GM19043 (cell line): Measurements from ENCODE around the gene POLD3.
A peak's percentile ranks its signal among the peaks of the same experiment; 100 is the strongest.

Experiments
- ATAC-seq: cut with Tn5 transposase; IDR thresholded peaks from one replicate; pipeline ENCODE4 v1.9.1; 2021; ENCODE audit warnings: low read depth; ENCODE audit not compliant: unreplicated experiment

POLD3 gene, protein sequence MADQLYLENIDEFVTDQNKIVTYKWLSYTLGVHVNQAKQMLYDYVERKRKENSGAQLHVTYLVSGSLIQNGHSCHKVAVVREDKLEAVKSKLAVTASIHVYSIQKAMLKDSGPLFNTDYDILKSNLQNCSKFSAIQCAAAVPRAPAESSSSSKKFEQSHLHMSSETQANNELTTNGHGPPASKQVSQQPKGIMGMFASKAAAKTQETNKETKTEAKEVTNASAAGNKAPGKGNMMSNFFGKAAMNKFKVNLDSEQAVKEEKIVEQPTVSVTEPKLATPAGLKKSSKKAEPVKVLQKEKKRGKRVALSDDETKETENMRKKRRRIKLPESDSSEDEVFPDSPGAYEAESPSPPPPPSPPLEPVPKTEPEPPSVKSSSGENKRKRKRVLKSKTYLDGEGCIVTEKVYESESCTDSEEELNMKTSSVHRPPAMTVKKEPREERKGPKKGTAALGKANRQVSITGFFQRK

DNA sequence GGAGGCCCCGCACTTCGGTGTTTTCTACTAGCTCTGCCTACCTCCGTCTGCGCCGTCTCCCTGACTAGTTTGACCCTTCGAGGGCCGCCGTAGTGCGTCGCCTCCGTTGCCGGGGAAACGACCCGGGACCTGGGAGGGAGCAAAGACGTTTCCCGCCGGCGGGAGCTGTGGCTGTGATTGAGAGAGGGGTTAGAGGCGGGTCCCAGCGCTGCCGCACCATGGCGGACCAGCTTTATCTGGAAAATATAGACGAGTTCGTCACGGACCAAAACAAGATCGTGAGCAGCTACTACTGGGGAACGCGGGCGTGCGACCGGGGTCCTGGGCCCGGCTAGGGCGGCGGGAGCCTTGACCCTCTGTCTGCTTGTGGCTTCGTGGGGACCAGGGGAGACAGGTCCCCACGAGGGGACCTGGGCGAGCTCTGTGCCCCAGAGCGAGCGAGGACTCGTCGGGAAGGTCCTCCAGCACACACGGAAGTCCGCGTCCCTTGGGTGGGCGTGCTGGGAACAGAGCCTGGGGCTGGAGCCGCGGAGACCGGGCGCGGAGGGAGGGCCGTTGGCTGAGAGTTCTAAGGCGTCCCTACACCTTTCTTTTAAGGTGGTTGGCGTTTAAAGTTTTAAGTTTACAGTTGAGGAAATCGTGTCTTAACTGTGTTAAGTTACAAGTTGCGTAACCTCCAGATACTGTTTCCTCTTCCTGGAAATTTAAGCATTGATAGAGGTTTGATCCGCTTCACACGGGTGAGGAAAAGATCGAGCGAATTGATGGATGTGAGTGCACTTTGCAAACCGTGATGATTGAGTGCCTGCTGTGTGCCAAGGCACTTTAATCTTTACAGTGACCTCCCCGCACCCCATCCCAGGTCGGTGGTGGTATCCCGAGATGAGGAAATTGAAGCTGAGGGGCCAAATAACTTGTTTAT is at the start of gene POLD3:
Gene POLD3 (plus strand): TSS at position 142 of the 922 bp plus-strand sequence. CDS start 77 bp downstream, at position 219.
- peak; percentile 90 for ATAC-seq

DNA sequence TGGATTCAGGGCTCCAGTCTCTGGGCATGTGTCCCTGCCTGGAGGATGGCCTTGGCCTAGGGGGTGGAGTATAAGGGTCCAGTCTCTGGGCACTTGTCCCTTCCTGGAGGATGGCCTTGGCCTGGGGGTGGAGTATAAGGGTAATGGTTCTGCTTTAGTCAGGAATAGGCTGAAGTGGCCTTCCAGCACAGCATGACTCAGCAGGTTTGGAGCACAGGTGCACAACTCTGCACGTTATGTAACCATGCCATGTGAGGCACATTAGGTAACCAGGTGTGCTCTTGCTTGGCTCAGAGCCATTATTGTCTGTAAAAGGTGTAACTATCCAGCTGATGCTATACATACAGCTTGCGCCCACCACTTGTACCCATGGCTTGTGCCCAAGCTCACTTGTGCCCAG is 48.4 kb upstream of the POLD3 start:
- no peak for ATAC-seq

DNA sequence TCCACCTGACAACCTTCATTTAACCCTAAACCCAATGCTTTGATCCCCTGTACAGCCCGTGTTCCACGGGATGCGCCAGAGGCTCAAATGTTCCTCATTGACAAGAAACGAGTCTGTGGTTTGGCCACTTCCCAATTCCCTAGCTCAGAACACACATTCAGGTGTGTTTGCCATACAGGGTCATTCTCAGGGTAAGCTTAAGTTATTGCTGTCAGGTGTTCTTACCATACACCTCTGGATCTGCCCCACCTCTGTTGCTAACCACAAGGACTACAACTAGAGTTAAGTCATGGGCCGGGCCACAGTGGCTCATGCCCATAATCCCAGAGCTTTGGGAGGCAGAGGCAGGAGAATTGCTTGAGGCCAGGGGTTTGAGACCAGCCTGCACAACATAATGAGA is 45.6 kb upstream of the POLD3 start:
- ATAC-seq = no peak

DNA sequence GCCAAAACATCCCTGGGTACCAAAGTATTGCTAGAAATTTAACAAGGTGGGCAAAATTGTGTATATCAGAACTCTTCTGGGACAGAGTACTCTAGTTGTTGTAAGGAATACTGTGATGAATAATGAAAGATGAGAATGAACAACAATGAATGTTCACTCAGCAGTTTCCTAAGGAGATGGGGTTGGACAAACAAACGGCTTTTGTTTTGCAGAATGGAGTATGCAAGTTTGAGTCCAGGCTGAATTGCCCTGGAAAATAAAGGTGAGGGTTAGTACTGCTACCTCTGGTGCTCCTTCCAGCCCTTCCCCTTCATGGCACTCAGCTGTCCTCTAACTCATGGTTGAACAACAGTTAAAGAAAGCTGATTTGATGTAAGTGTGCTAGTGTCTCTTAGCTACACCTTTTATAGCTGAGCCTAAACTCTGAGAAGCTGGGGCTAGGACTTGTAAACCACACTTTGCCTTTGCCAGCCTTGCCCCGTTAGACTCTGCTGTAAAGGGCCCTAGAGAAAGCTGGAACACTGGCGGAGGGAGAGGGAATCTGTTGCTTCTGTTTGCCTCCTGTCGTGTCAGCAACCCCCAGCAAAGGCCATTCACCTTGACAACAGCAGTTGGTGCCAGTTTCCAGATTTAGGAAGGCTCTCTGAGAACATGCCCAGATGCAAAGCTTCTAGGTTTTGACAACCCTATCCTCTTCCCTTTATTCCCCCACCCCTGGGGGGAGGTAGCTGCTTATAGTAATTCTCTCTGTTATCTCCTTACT is 41.2 kb upstream of the POLD3 start:
- ATAC-seq = no peak

DNA sequence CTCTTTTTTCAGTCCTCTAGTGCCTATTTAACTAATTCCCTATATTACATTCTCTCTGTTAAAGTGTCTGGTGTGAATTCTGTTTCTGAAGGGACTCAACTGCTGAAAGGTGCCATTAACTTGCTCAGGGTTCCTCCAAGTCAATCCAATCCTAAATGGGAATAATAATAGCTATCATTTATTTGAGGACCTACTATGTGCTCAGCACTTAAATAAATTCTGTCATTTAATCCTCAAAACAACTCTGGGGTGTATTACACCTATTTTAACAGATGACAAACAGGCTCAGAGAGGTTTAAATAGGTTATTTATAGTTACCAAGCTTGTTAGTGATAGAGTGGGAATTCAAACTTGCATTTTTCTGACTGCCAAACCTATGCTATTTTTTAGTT is 40.6 kb upstream of the POLD3 start:
- ATAC-seq = no peak

DNA sequence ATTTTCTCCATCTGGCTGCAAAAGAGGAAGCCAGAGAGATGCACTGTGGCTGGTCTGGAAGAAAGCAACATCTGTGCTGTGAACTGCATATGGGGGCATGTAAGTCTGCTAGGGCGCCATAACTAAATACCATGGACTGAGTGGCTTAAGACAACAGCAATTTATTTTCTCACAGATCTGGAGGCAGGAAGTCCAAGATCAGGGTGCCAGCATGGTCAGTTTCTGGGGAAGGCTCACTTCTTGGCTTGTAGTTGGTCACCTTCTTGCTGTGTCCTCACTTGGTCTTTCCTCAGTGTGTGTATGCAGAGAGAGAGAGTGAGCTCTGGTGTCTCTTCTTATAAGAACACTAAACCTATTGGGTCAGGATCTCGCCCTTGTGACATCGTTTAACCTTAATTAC is 34.9 kb upstream of the POLD3 start:
- ATAC-seq = no peak

DNA sequence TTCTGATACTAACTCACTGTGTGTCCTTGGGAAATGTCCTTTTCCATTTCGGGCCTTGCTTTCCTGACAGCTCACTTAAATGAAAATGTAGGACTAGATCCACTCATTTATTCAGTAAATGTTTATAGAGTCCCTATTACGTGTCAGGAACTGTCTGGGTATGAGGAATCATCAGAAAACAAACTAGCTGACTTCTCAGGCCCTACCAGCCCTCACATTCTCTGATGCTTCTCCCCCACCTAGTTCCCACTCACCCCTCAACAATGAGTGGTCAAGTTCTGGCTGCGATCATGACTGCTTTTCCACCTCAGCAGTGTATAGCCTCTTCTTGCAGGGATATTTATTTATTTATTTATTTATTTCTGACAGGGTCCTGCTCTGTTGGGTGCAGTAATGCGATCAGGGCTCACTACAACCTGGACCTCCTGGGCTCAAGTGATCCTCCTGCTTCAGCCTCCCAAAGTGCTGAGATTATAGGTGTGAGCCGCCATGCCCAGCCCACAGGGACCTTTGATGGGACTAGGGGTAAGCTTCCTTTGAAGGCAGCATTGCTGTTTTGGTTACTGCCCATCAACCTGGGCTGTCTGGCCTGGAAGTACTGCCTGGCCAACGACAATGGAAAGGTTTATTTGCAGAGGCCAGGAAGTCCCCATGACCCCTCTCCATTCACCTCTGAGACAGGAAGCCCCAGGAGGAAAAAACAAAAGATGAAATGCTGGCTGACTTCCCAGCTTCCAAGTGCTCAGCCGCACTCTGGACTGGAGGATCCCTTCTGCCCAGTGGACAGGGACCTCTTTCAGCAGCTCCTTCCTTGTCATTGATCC is 33.1 kb upstream of the POLD3 start:
- no peak for ATAC-seq

DNA sequence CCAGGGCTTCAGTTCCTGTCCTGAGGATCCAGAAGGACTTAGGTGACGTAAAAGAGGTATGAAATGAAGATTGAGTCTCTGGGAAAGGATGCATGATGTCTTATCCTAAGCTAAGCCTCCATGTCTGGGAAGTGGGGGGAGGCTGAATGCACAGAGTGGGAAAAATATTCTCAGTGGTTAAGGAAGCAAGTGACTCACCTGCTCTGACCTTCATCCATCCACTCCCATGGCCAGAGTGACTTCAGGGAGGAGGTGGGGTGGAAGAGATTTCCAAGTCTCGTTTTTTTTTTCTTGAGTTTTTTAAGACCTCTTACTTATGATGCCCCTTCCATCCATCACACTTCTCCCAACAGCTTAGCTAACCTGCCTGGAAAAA is 32.5 kb upstream of the POLD3 start:
- ATAC-seq = no peak

DNA sequence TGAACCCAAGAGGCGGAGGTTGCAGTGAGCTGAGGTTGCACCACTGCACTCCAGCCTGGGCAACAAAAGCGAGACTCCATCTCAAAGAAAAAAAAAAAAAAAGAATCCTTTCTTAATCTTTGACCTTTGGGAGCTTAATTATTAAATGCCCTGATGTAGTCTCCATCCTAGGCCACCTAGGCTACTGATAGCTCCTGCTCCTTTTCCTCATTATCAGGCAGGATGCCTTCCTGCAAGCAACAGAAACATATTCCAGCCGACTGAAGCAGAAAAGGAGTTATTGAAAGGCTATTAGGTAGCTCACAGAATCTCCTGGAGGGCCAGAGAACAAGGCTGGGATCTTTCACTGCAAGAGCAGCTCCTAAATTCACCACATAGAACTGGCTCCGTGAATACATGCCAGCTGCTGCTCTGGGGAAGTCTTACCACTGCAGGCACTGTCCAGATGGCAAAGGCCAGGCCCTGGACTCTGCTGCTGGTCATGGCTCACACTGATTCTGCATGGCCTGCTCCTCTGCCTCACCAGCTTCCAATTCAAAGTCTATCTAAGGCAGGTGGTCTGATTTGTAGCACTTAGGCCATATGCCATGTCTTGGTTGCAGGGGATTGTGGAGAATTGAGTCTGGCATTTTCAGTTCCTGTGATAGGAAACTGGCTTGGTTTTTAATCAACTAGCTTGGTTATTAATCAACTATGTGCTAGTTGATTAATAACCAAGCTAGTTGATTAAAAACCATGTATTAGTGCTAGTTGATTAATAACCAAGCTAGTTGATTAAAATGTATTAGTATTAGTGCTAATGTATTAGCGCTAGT is 26.0 kb upstream of the POLD3 start:
- no peak for ATAC-seq

DNA sequence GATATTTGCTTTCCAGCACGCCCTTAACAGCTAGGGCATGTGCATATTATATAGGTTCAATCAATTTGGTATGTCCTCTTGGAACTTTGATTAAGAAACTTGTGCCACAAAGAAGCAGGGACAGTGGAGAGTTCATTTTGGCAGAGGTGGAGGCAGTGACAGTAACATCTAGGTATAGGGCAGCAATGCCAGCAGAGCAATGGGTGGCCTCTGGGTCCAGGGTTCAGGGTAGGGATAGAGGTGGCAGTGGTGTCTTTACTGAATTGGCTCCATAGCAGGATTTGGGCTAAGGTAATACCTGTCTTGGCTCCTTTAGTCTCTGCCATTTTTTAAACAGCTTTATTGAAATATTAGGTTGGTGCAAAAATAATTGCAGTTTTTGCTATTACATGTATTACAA is 24.4 kb upstream of the POLD3 start:
- no peak for ATAC-seq

DNA sequence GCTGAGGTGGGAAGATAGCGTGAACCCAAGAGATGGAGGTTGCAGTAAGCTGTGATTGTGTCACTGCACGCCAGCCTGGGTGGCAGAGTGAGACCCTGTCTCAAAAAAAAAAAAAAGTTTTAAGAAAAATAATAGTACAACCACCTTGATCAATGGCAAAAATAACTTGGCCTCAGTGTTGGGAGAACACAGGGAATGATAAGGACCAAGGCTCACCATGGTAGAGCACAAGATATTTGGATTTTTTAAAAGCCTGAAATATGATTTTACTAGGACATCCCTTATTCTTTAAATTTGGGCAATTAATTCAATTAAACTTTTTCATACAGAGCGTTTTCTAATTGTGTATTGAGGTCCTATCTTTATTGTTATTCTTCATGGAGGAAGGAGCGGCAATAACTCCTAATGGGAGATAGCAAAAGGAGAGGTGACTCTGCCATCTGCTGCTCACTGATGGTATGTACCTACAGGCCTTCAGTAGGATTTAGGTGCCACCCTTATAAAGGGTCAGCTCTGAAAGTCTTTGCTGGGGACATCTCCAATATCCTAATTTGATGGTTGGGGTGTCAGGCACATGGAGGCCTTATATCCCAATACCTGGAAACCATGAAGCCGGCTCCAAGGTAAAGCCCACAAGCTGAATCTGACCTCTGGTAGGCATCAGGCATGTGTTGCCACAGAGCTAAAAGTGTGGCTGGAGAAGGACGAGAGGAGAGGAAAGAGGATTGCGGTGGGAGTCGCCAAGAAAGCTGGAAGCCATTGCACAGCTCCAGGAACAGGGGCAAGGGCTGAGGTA is 21.9 kb upstream of the POLD3 start:
- ATAC-seq = no peak

DNA sequence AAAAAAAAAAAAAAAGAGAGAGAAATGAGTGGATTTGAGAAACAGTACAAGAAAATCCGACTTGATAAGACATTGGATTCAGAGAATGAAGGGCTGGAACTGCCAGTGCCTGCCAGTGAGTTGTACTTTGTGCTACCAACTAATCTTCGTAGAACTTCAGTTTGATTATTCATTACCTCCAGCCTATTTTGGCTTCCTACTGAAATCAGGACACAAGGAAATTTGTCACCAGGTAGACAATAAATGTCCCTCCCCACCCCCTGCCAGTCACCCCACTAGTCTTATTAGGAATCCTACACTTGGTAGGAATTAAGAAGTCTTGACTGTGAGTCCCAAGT is 21.4 kb upstream of the POLD3 start:
- no peak for ATAC-seq

DNA sequence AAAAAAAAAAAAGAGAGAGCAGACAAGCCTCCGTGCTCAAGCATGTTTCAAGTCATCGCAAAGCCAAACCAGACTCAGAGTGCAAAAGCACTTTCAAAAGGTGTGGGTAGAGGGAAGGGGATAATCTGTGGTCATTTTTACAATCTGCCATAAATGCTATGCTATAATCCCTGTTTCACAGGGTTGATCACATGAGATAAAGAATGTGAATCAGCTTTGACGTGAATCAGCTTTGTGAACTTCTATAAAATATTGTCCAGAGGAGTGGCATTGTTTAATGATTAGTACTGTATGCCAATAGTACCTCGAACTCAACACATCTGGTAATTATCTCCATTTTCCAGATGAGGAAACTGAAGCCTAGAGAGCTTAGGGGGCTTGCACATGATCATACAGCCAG is 20.0 kb upstream of the POLD3 start:
- no peak for ATAC-seq

DNA sequence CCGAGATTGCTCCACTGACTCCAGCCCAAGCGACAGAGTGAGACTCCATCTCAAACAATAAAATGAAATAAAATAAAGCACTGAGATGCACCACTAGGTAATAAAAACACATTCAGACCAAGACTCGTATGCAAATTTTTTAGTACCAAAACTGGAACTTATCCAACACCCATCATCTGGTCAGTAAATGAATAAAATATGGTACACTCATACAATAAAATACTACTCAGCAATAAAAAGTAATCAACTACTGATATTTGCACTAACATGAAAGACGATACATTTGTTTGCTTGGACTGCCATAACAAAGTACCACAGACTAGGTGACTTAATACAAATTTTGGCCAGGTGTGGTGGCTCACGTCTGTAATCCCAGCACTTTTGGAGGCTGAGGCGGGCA is 17.8 kb upstream of the POLD3 start:
- ATAC-seq = no peak

DNA sequence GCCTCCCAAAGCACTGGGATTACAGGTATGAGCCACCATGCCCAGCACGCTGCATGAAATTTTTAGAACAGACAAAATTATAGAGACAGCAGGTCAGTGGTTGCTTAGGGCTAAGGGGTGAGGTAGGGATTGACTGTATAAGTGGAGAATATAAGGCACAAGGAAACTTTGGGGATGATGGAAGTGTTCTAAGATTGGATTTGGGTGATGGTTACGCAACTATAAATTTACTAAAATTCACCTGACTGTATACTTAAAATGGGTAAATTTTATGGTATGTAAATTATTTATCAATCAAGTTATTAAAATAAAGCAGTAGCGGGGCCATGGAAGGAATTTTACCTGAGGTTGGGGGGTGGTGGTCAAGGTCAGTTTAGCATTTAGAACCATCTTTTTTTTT is 16.4 kb upstream of the POLD3 start:
- no peak for ATAC-seq

DNA sequence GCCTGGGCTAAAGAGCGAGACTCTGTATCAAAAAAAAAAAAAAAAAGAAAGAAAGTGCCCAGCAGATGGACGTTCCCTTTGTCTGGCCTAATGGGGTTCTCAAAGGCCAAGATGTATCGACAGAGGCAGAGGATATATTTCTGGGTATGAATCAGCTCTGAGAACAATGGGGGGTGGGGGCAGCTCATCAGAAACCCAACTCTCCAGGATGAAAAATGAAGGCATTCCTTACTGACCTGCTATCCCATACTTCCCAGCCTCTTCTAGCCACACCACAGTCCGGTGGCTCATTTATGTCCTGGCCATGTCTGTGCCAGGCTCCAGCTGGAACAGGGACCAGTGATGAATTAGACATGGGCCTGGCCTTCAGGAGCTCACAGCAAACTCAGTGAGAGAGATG is 15.2 kb upstream of the POLD3 start:
- no peak for ATAC-seq

DNA sequence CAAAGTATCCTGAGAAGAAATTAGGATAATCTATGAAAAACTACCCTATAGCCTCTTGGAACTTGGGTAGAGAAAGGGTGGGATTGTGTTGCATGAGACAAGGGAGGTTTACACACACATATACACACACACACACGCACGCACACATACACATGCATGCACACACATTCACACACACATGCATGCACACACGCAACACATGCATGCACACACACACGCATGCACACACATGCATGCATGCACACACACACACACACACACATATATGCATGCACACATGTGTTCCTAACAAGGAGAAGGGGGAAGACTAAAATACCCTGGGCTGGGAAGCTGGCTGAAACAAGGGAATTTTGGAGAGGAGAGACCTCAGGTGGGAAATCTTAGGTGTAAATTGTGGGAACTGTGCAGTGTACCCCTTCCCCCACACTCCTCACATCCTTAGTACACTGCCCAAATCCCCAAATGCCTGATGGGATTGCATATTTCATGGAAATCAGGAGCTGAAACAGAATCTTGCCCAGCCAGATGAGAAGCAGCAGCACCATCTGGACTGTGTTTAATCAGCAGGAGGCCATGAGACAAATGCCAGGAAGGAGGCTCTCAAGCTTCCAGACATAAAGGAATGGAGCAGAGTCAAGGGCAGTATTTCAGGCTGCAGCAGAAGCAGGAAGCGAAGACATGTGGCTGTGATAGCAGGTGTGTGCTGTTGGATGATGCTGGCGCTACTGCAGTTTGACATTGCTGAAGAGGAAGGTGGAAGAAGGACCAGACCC is 14.6 kb upstream of the POLD3 start:
- no peak for ATAC-seq
